Transverse colon (tissue), 4 donors: ENCODE results near the gene HELB. TPM values are rescaled to one million over a fixed set of nuclear protein-coding genes. Genes with fewer than 3 reads are reported as not detected.

Experiments used
- DNase-seq: peaks from one replicate; pipeline ENCODE4 v3.0.0-alpha.2; 2019
- H3K27ac ChIP-seq, 4 donors: fragments of 200-600 bp; sonication (generic); 2 replicates each; pipeline ENCODE4 v1.5.1; 2016 to 2018; ENCODE audit warnings: inconsistent platforms in 4 of 4
- H3K27me3 ChIP-seq: fragments of 200-600 bp; sonication (generic); 2 replicates; pipeline ENCODE4 v1.5.1; 2017; ENCODE audit warnings: inconsistent platforms
- H3K36me3 ChIP-seq, 4 donors: fragments of 200-600 bp; sonication (generic); 2 replicates each; pipeline ENCODE4 v1.5.1; 2017 to 2019; ENCODE audit warnings: inconsistent platforms in 4 of 4
- H3K4me1 ChIP-seq, 4 donors: fragments of 200-600 bp; sonication (generic); 2 replicates each; pipeline ENCODE4 v1.5.1; 2017 to 2020; ENCODE audit warnings: inconsistent platforms in 4 of 4
- H3K4me3 ChIP-seq, 4 donors: fragments of 200-600 bp; sonication (generic); 1 replicate in 1 of 4; 2 replicates in 3 of 4; pipeline versions ENCODE4 v1.5.1 to v1.6.1; 2017 to 2019; ENCODE audit warnings: inconsistent platforms in 4 of 4
- H3K9me3 ChIP-seq, 2 donors: fragments of 200-600 bp; sonication (generic); 2 replicates each; pipeline ENCODE4 v1.5.1; 2017 to 2019; ENCODE audit warnings: inconsistent platforms in 2 of 2
- CTCF ChIP-seq, 5 experiments: fragments of 200-600 bp in 3 of 5; fragments of 450-650 bp in 2 of 5; sonication (generic) in 3 of 5; IDR thresholded peaks; 1 replicate in 2 of 5; 2 replicates in 3 of 5; pipeline ENCODE4 v1.5.1; 2016 to 2017; ENCODE audit warnings: antibody characterized with exemption in 5 of 5, inconsistent platforms in 3 of 5, mild to moderate bottlenecking in 2 of 5, moderate library complexity in 1 of 5
- EP300 ChIP-seq: sonication (generic); formaldehyde crosslinking; IDR thresholded peaks from one replicate; pipeline ENCODE4 v1.6.1; 2017; ENCODE audit warnings: antibody characterized with exemption, low read depth
- POLR2A ChIP-seq: fragments of 450-650 bp; IDR thresholded peaks from one replicate; pipeline ENCODE4 v1.6.1; 2016; ENCODE audit warnings: antibody characterized with exemption, mild to moderate bottlenecking, moderate library complexity
- POLR2AphosphoS5 ChIP-seq, 3 donors: sonication (generic); formaldehyde crosslinking; IDR thresholded peaks; one replicate each; pipeline ENCODE4 v1.6.1; 2016; ENCODE audit warnings: antibody characterized with exemption in 3 of 3
- WGBS, 2 donors: methylation state at CpG; one replicate each; pipeline ENCODE4 v1.1.5; 2018; ENCODE audit warnings: low coverage in 1 of 2; 5-methylcytosine and 5-hydroxymethylcytosine counted together
- in situ Hi-C, 4 donors: fragments of 200-750 bp; cut with MboI; loops; one replicate each; pipeline versions ENCODE4 v1.15.0 to v1.15.1; 2017; ENCODE audit warnings: low sequenced_read_pairs in 3 of 4, low pct_ligation_motif_present in 1 of 4, low pct_unique_long_range_greater_than_20kb in 1 of 4
- intact Hi-C: fragments of 100-400 bp; cut with DNase I; formaldehyde crosslinking; loops from one replicate; pipeline ENCODE4 v1.15.1; 2023; ENCODE audit warnings: low total_unique reads
- total RNA-seq, 4 donors: library from RNA; depleted of rRNA; stranded (reverse); fragments of >200 nt; gene quantifications; one replicate each; pipeline ENCODE4 v1.1.0, GENCODE V29; 2016

Gene HELB
- total RNA-seq, 4 donors from 2014 or later, result 1.4 to 17.2 (median 9.8) TPM

- TF ChIP-seq POLR2A (no peak), EP300 (no peak), POLR2AphosphoS5 (IDR thresholded peaks at IDR 0.05) (no peak), CTCF (IDR thresholded peaks at IDR 0.05) (no peak)
- in situ Hi-C loops (loop anchor here in 2 of 4 donors (25.0 kb wide), 2 partner anchors 151 to 399 kb away; partner anchors contain the start of genes GRIP1 (in 1 of the 2) and LLPH (in 1 of the 2)), intact Hi-C loops (no loop called here)
- Histone ChIP-seq H3K4me1 (no peaks in the 10 kb centered on the region), H3K27ac (no peak overlapping the region), H3K36me3 (no peaks in the 10 kb centered on the region), H3K27me3 (no peaks in the 10 kb centered on the region), H3K4me3 (no peak overlapping the region), H3K9me3 (no peaks in the 10 kb centered on the region)
- no peak for DNase-seq
- WGBS, 2 donors, result 76 to 89% methylated on average over 5 of the region's 5 CpGs
These were observed 14.2 kb upstream of the HELB start for GRCh38 chr12:66288121-66288520.

- H3K4me3 ChIP-seq, result no peak overlapping the region
- H3K27ac ChIP-seq, result no peak overlapping the region
- no peaks in the 10 kb centered on the region for H3K27me3 ChIP-seq
- no peaks in the 10 kb centered on the region for H3K36me3 ChIP-seq
- no peak for TF ChIP-seq EP300
- no peak for TF ChIP-seq POLR2A
- no peak for TF ChIP-seq POLR2AphosphoS5 (IDR thresholded peaks at IDR 0.05)
- TF ChIP-seq CTCF (IDR thresholded peaks at IDR 0.05), result no peak
- 97% methylated on average over 2 of the region's 2 CpGs; no CpG with 5 or more reads in 1 of the 2 donors for WGBS, 2 donors
- intact Hi-C loops, result no loop called here
- no peaks in the 10 kb centered on the region for H3K4me1 ChIP-seq
- H3K9me3 ChIP-seq, result no peaks in the 10 kb centered on the region
- in situ Hi-C loops, result loop anchor here in 2 of 4 donors (25.0 kb wide), 2 partner anchors 152 to 398 kb away; partner anchors contain the start of genes GRIP1 (in 1 of the 2) and LLPH (in 1 of the 2)
- no peak for DNase-seq
These were observed 12.8 kb upstream of the HELB start for GRCh38 chr12:66289485-66289884.

- in situ Hi-C loops (loop anchor here in 2 of 4 donors (25.0 kb wide), 2 partner anchors 153 to 397 kb away; partner anchors contain the start of genes GRIP1 (in 1 of the 2) and LLPH (in 1 of the 2)), intact Hi-C loops (no loop called here)
- H3K27ac ChIP-seq, result no peak overlapping the region
- no peaks in the 10 kb centered on the region for H3K27me3 ChIP-seq
- H3K4me3 ChIP-seq, result no peak overlapping the region
- H3K36me3 ChIP-seq, result no peaks in the 10 kb centered on the region
- no peaks in the 10 kb centered on the region for H3K4me1 ChIP-seq
- no peaks in the 10 kb centered on the region for H3K9me3 ChIP-seq
- 80 to 100% methylated on average over 1 to 2 of the region's 2 CpGs for WGBS, 2 donors
- TF ChIP-seq EP300 (no peak), POLR2A (no peak)
- no peak for DNase-seq
These were observed 11.5 kb upstream of the HELB start for GRCh38 chr12:66290716-66291200.

GRCh38 chr12:66296176-66296683, 6.1 kb upstream of the HELB start:
- Histone ChIP-seq H3K27me3 (no peaks in the 10 kb centered on the region), H3K9me3 (no peaks in the 10 kb centered on the region), H3K4me3 (no peak overlapping the region), H3K4me1 (no peaks in the 10 kb centered on the region), H3K36me3 (no peaks in the 10 kb centered on the region), H3K27ac (no peak overlapping the region)
- no peak for DNase-seq
- 97% methylated on average over 1 of the region's 1 CpG; no CpG with 5 or more reads in 1 of the 2 donors for WGBS, 2 donors
- in situ Hi-C loops, result loop anchor here in 2 of 4 donors (25.0 kb wide), 2 partner anchors 159 to 391 kb away; partner anchors contain the start of genes GRIP1 (in 1 of the 2) and LLPH (in 1 of the 2)
- TF ChIP-seq CTCF (IDR thresholded peaks at IDR 0.05) (no peak), POLR2A (no peak), EP300 (no peak), POLR2AphosphoS5 (IDR thresholded peaks at IDR 0.05) (no peak)
- intact Hi-C loops, result no loop called here
